ENCODE data around the gene ITPKA. TPM values are rescaled to one million over a fixed set of nuclear protein-coding genes. Genes with fewer than 3 reads are reported as not detected.
A peak's percentile ranks its signal among the peaks of the same experiment; 100 is the strongest.

The ITPKA gene
- total RNA-seq = 1 to 10 TPM in 6 of 10 donors, under 1 TPM in 4; 0.55 to 6.8 (median 1.5) TPM
- 1 to 10 TPM; 1.7 to 4.4 TPM for polyA plus RNA-seq
- long read RNA-seq, donor 1, transcript ITPKA-201 (7 exons, 1,824 nt) = major isoform, 35 of 35 reads
- long read RNA-seq, donor 1, partial matches to known transcripts = 0 of 35 reads
- long read RNA-seq, donor 1, other reads (novel, unspliced or antisense) = 0 of 35 reads
- long read RNA-seq, donor 2, partial matches to known transcripts = 0 of 1 reads
- long read RNA-seq, donor 2, other reads (novel, unspliced or antisense) = 0 of 1 reads
- long read RNA-seq, donor 3 = 0 reads

GRCh38 chr15:41493205-41493901, at the start of gene ITPKA:
Gene ITPKA (plus strand): TSS chr15:41493874. CDS start chr15:41493928, 54 bp downstream.
- Histone ChIP-seq H3K9me3 (no peaks in the 10 kb centered on the region), H3K27me3 (peaks cover 7 to 77% (median 56%) of the 10 kb centered on the region in 7 donors), H3K4me1 (peaks cover 7 to 41% (median 34%) of the 10 kb centered on the region in 9 donors), H3K27ac (peak within 1 kb of the TSS in 7 of 10 donors; percentile 21 to 70 (median 55)), H3K36me3 (no peaks in the 10 kb centered on the region), H3K4me3 (peak within 1 kb of the TSS; percentile 48 to 91 (median 70))
- intact Hi-C loops (cut with DNase I) = loop anchor here in 2 of 10 donors (5.0 to 10.0 kb wide), 2 partner anchors 61 to 209 kb away; partner anchors contain the start of gene TYRO3 (in 1 of the 2)
- 0 to 1% methylated on average over 49 to 60 of the region's 60 CpGs for WGBS, 2 donors
- peak in 1 of 9 donors; percentile 7 for TF ChIP-seq CTCF (IDR thresholded peaks at IDR 0.05)
- ATAC-seq (peak; percentile 74 to 88 (median 81)), DNase-seq (peak; percentile 61 to 73)

- DNase-seq = no peak
- no peaks in the 10 kb centered on the region for H3K9me3 ChIP-seq
- TF ChIP-seq CTCF (IDR thresholded peaks at IDR 0.05) = no peak
- H3K4me1 ChIP-seq = no peaks in the 10 kb centered on the region
- peaks cover 0 to 62% (median 20%) of the 10 kb centered on the region in 9 donors for H3K36me3 ChIP-seq
- no peak overlapping the region for H3K27ac ChIP-seq
- no peaks in the 10 kb centered on the region for H3K27me3 ChIP-seq
- no peak overlapping the region for H3K4me3 ChIP-seq
- no peak for ATAC-seq
- intact Hi-C loops (cut with DNase I) = no loop called here
Observed at GRCh38 chr15:41445399-41445798, 48.3 kb upstream of the ITPKA start.

- 71 to 75% methylated on average over 4 of the region's 4 CpGs for WGBS, 2 donors
- Histone ChIP-seq H3K4me1 (peaks cover 0 to 10% (median 5%) of the 10 kb centered on the region in 9 donors), H3K36me3 (peaks cover 0 to 89% (median 37%) of the 10 kb centered on the region in 9 donors), H3K9me3 (no peaks in the 10 kb centered on the region), H3K27ac (no peak overlapping the region), H3K27me3 (no peaks in the 10 kb centered on the region), H3K4me3 (no peak overlapping the region)
- no peak for ATAC-seq
- no peak for DNase-seq
- TF ChIP-seq CTCF (IDR thresholded peaks at IDR 0.05) = no peak
- intact Hi-C loops (cut with DNase I) = loop anchor here in 1 of 10 donors (10.0 kb wide), 1 partner anchor 353 kb away; no protein-coding TSS in a partner anchor
Observed at GRCh38 chr15:41462084-41462795, 31.4 kb upstream of the ITPKA start.
